CD4-positive, alpha-beta T cell treated with Interleukin-15 for 1 hour (primary cell): ENCODE data around the gene PYGB.

Experiments used
- DNase-seq: peaks from one replicate; pipeline ENCODE4 v3.0.0-alpha.2; 2020

Gene PYGB

GRCh38 chr20:25283221-25283951 lies 35.5 kb downstream of the PYGB start:
- DNase-seq, result no peak

DNA sequence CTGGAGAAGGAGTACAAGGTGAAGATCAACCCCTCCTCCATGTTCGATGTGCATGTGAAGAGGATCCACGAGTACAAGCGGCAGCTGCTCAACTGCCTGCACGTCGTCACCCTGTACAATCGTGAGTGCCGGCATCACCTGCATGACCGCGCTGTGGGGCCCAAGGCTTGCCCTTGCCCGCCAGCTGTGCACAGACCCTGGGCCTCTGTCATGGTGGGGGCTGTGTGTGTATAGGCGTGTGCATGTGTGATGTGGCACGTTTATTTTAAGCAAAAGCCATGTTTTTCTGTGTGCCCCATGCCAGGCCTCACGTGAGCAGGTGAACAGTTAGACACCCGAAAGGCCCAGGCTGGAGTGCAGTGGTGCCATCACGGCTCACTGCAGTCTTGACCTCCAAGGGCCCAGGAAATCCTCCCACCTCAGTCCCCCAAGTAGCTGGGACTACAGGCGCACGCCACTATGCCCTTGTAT lies 36.3 kb downstream of the PYGB start:
- no peak for DNase-seq

- DNase-seq, result no peak
Measured at GRCh38 chr20:25285091-25285647, 37.3 kb downstream of the PYGB start.

GRCh38 chr20:25285856-25286798 lies 38.2 kb downstream of the PYGB start:
- peak; percentile 13 for DNase-seq

- DNase-seq, result no peak
Measured at GRCh38 chr20:25286917-25287316, 39.0 kb downstream of the PYGB start.

- DNase-seq, result peak; percentile 14
Measured at GRCh38 chr20:25287631-25288290, 39.9 kb downstream of the PYGB start.

DNA sequence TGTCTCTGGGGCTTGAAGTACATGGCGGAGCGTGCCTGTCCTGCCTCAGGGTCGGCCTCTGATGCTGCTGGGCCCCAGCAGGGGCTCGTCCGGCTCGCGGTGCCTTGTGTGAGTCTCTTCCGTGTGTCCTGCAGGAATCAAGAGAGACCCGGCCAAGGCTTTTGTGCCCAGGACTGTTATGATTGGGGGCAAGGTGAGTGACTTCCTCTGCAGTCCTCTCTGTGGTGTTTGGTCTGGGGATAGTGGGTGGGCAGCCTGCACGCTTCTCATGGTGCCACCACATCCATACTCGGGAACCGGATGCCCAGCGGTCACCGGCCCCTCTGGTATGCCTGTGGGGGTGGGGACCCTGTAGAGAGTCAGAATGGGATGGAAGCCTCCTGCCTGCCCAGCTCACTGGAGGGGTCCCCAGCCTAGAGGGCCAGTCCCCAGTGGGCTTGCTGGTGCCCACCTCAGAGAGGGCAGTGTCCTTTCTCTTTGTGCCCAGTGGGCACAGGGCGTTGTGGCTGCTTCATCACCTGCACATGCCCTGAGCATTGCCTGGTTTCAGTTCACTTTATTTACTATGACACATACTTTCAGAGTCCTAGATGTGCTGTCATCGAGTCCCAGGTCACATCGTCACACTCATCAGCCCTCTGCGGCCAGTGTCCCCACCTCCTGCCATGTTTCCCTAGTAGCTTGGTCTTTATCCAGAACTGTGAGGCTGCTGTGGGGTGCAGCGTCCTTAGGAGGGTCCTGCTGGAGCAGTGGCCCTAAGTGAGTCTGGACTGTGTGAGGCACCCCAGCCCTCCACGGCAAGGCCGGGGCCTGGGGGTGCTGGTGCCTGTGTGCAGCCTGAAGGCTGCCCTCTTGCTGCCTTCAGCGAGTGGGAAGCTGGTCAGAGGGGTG lies 40.7 kb downstream of the PYGB start:
- no peak for DNase-seq

DNA sequence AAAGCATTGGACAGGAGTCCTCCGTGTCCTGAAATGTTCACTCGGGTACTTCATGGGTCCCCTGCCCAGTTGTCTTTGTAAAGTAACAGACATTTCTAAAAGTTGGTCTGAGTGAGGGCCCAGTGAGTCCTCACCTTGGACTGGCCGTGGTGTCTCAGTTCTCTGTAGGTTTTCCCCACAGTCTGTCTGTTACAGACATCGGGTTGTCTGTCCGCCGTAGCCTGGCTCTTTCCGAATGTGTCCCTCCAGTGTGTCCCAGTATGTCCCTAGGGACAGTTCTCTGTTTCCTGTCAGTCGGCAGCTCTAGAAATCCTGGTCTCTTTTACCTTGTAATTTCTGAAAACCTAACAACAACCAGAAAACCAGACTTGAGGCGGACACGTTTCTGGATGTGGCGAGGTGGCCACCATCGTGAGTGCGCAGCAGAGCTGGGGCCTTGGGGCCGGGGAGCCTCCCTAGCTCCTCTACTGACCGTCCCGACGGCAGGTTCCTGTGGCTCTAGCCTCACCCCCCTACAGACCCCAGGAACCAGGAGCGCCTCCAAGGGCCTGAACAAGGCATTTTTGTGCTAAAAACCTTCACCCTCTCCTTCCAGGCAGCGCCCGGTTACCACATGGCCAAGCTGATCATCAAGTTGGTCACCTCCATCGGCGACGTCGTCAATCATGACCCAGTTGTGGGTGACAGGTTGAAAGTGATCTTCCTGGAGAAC lies 42.2 kb downstream of the PYGB start:
- DNase-seq, result no peak

GRCh38 chr20:25290646-25291431 lies 43.0 kb downstream of the PYGB start:
- DNase-seq, result no peak

DNA sequence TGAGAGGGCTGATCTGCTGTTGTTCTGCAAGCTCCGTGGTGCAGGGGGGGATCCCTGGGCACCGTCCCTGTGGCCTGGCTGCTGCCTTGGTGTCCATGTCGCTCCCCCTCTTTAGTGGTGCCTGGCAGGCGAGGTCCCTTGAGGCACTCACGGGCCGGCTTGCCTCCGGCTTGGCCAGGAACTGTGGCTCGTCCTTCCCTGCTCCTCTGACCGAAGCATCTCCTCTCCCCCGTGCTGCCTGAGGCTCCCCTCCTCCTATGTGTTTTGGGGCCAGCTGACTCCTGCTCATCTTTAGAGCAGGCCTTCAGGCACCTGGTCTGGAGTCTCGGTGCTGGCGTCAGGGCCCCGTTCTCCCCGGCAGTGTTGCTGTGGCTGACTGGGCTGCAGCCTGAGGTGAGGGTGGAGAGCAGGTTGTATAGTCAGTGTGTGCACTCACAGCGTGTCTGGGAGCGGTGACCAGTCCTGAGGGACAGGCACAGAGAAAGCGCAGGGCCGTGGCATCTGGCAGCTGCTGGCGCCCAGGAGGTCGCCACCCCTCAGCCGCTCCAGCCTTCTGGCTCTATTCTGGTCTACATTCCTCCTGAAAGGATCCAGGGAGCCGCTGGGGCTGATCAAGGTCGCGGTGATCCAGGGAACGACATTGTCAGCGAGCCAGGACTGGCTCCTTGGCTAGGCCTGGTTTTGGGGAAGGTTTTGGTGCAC lies 43.7 kb downstream of the PYGB start:
- no peak for DNase-seq

DNA sequence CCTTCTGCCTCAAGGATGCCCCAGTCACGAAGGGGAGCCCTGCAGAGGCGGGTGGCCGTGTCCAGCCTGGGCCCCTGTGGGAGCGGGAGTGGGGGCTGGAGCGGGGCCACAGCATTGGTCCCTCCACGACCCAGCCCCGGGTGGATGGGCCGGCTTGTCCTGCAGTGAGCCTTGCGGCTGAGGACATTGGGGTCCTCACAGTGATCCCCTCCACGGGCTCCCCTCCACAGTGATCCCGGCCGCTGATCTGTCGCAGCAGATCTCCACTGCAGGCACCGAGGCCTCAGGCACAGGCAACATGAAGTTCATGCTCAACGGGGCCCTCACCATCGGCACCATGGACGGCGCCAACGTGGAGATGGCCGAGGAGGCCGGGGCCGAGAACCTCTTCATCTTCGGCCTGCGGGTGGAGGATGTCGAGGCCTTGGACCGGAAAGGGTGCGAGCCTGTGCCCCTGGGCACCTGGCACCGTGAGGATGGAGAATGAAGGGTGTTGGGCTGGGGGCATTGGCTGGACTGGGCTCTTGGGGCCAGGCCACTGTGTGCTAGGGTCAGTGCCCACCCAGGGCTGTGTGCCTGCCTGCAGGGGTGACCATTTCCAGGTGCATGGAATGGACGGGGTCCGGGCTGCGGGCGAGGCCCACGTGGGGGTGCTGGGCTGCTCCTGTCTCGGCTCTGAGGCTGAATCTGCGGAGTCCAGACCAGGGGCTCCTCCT lies 44.4 kb downstream of the PYGB start:
- no peak for DNase-seq

- DNase-seq, result no peak
Measured at GRCh38 chr20:25293507-25293906, 45.6 kb downstream of the PYGB start.

DNA sequence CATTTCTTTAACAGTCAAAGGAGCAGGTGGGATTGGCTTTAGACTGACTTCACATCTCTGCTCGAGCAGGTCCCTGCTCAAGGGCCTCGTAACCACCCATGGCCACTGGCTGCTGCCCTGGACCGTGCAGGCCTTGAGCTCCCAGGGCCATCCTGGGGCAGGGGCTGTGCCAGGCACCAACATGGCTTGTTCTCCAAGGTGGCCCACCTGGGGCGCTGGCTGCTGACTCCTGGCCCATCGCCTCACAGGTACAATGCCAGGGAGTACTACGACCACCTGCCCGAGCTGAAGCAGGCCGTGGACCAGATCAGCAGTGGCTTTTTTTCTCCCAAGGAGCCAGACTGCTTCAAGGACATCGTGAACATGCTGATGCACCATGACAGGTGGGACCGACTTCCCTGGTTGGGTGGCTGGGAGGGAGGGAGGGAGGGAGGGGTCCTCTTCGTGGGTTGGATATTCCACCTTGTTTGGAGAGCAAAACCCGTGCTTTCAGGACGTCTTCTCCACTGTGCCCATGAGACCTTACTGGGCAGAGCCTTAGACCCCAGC lies 46.1 kb downstream of the PYGB start:
- DNase-seq, result no peak

- peak; percentile 49 for DNase-seq
Measured at GRCh38 chr20:25294459-25295385, 46.8 kb downstream of the PYGB start.

DNA sequence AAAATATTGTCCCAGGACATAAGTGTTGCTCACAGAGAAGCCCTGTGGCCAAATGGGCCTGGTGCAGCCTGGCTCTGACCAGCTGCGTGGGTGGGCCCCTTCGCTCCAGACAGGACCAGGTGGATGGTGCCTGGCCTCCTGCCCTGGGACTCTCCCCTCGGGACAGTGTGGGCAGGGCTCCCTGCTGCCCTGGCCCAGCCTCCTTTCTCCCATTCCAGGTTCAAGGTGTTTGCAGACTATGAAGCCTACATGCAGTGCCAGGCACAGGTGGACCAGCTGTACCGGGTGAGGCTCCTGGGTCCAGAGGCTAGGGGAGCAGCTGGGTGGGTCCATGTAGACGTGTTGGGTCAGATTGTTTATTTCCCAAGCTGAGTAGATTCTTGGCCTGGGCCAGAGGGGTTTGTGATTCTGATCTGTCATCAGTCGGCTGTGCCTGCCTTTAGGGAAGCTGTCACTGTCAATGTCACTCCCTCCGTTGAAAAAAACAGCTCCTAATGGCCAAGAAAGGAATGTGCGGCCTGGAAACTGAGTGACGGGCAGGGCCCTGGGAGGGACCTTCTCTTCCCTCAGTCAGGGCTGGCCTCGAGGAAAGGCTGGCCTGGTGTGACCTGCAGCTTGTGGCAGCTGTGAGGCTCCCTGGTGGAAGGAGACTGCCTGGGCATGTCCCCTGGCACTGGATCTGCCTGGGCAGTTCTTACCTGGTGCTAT lies 47.7 kb downstream of the PYGB start:
- no peak for DNase-seq

GRCh38 chr20:25296094-25297093 lies 48.5 kb downstream of the PYGB start:
- no peak for DNase-seq
